ENCODE measurements around the gene TATDN2. TPM values are rescaled to one million over a fixed set of nuclear protein-coding genes. Genes with fewer than 3 reads are reported as not detected.

The TATDN2 gene
- total RNA-seq, 1 experiment from 2014 or later = 14.1 TPM

DNA sequence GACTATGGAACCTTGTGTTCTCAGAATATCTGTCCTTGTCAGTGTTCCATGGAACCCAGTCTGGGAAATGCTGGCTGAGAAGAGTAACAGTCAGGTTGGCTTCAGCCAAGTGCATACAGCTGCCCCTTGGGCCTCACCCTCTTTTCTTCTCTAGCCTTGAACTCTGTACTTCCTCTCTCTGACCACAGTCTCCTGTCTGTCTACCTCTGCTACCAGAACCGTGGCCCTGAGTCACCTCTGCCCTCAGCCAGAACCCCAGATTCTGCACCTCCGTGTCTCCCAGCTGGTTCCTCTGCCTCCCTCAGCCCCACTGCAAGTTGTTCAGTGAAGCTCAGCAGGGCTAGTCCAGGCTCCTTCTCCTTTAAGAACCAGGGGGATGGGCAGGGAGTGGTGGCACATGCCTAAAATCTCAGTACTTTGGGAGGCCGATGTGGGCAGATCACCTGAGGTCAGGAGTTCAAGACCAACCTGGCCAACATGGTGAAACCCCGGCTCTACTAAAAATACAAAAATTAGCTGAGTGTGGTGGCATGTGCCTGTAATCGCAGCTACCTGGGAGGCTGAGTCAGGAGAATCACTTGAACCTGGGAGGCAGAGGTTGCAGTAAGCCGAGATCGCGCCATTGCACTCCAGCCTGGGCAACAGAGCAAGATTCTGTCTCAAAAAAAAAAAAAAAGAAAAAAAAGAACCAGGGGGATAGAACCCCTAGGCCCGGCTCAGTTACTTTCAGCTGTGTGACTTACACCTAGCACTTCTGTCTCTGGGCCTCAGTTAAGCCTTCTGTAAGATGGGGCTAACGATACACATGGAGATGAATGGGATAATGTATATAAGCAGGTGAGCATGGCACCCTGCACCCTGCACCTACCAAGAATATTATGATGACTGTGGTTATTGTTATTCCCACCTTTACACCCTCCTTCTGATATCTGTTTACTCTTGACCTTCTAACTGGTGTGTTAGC, 24.3 kb upstream of the TATDN2 start:
- TF ChIP-seq EZH2phosphoT487 (IDR thresholded peaks at IDR 0.05; ENCODE audit: borderline replicate concordance, low read length) (no peak), EZH2 (IDR thresholded peaks at IDR 0.05; ENCODE audit: low read length, unreplicated experiment) (no peak)
- TF ChIP-seq, protein P1, sequence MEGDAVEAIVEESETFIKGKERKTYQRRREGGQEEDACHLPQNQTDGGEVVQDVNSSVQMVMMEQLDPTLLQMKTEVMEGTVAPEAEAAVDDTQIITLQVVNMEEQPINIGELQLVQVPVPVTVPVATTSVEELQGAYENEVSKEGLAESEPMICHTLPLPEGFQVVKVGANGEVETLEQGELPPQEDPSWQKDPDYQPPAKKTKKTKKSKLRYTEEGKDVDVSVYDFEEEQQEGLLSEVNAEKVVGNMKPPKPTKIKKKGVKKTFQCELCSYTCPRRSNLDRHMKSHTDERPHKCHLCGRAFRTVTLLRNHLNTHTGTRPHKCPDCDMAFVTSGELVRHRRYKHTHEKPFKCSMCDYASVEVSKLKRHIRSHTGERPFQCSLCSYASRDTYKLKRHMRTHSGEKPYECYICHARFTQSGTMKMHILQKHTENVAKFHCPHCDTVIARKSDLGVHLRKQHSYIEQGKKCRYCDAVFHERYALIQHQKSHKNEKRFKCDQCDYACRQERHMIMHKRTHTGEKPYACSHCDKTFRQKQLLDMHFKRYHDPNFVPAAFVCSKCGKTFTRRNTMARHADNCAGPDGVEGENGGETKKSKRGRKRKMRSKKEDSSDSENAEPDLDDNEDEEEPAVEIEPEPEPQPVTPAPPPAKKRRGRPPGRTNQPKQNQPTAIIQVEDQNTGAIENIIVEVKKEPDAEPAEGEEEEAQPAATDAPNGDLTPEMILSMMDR (conservative IDR thresholded peaks at IDR 0.05; ENCODE audit: low read depth, low read length) = no peak
- Histone ChIP-seq H2AFZ (ENCODE audit: low read length) (no peak overlapping the region), H3K4me3 (ENCODE audit: low read length) (no peak overlapping the region), H3K4me2 (ENCODE audit: low read length) (no peak overlapping the region), H3K4me1 (ENCODE audit: insufficient read depth, low read length) (peaks cover 36% of the 10 kb centered on the region), H3K36me3 (ENCODE audit: low read depth, low read length) (no peaks in the 10 kb centered on the region), H3K9ac (ENCODE audit: low read length) (no peak overlapping the region), H4K20me1 (ENCODE audit: low read length) (no peaks in the 10 kb centered on the region), H3K79me2 (ENCODE audit: low read length) (no peaks in the 10 kb centered on the region), H3K9me2 (replicated peaks; ENCODE audit: low read length) (no peaks in the 10 kb centered on the region), H3F3A (ENCODE audit: low read length, unreplicated experiment) (no peaks in the 10 kb centered on the region), H3K27ac (ENCODE audit: low read length) (no peak overlapping the region; the same call in 1 of the 2 replicates), H3K27me3 (ENCODE audit: low read length) (no peaks in the 10 kb centered on the region), H3K9me3 (ENCODE audit: low read length) (no peaks in the 10 kb centered on the region)
- POLR2A ChIA-PET (ENCODE audit: unreplicated experiment) = no interaction called here
- ATAC-seq = no peak
- DNase-seq = no peak
- no TSS peak for BruUV-seq (replicated peaks)
- intact Hi-C loops (cut with micrococcal nuclease) = loop anchor here (2.0 to 10.0 kb wide), 2 partner anchors 19 to 269 kb away; partner anchors contain the start of gene PRRT3
- CTCF ChIA-PET = interaction anchor here (0.5 to 1.3 kb wide), 5 partner anchors 24 to 721 kb away, joined by 3 to 4 read pairs (median 3); partner anchors contain the start of gene IRAK2

DNA sequence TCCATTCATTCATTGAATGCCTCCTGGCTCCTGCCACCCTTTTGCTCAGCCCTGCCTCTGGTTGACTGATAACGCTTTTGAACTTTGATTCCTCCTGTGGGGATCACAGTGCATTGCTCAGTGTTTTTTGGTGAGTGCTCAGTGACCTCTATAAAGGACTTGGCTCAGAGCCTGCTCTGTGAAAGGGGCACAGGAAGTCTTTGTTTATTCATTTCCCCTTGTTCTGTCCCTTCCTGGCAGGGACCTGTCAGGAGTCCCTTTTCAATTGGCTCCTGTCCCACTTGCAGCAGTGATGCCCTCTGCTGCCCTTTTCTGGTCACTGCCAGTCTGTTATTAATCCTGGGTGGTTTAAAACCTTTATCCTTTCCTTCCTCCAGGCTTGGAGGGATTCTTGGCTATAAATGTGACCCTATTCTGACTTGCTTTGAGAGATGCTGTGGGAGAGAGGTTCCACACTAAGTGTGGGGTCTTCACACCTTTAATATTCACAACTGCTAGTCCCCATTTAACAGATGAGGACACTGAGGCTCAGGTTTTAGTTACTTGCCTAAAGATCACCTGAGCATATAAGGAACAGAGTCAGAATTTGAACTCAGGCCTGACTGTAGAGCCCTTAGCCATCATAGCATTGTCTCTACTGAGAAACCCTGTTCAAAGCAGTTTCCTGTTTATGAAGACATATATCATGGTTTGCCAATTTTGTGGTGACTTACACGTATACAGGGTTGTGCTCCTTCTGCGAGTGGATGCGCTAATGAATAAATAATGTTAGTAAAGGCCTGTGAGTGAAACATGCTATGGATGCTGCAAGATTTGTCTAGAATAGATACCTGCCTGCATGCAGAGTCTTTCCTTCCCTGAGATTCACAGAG, 23.2 kb upstream of the TATDN2 start:
- Histone ChIP-seq H3K4me3 (ENCODE audit: low read length) (no peak overlapping the region), H4K20me1 (ENCODE audit: low read length) (no peaks in the 10 kb centered on the region), H3K36me3 (ENCODE audit: low read depth, low read length) (no peaks in the 10 kb centered on the region), H3K4me1 (ENCODE audit: insufficient read depth, low read length) (peaks cover 36% of the 10 kb centered on the region), H3K9me3 (ENCODE audit: low read length) (no peaks in the 10 kb centered on the region), H3K79me2 (ENCODE audit: low read length) (no peaks in the 10 kb centered on the region), H3F3A (ENCODE audit: low read length, unreplicated experiment) (no peaks in the 10 kb centered on the region), H3K27ac (ENCODE audit: low read length) (no peak overlapping the region), H3K9ac (ENCODE audit: low read length) (no peak overlapping the region), H2AFZ (ENCODE audit: low read length) (no peak overlapping the region), H3K4me2 (ENCODE audit: low read length) (no peak overlapping the region), H3K9me2 (replicated peaks; ENCODE audit: low read length) (no peaks in the 10 kb centered on the region), H3K27me3 (ENCODE audit: low read length) (no peaks in the 10 kb centered on the region)
- TF ChIP-seq, protein P1 (conservative IDR thresholded peaks at IDR 0.05; ENCODE audit: low read depth, low read length) = peak; percentile 96
- TF ChIP-seq EZH2phosphoT487 (IDR thresholded peaks at IDR 0.05; ENCODE audit: borderline replicate concordance, low read length) = no peak
- TF ChIP-seq EZH2 (IDR thresholded peaks at IDR 0.05; ENCODE audit: low read length, unreplicated experiment) = no peak
- ATAC-seq (peak; percentile 50), DNase-seq (peak; percentile 92)
- intact Hi-C loops (cut with micrococcal nuclease) = loop anchor here (1.0 to 10.0 kb wide), 4 partner anchors 20 to 270 kb away; partner anchors contain the start of genes IRAK2 and PRRT3
- POLR2A ChIA-PET (ENCODE audit: unreplicated experiment) = no interaction called here
- BruUV-seq (replicated peaks) = no TSS peak
- CTCF ChIA-PET = no interaction called here

Data from PC-3 (cell line).